ENCODE data around the gene DYSF.

- TF ChIP-seq POLR2A (IDR thresholded peaks at IDR 0.05; ENCODE audit: low read depth, low read length) (no peak), POLR2AphosphoS5 (IDR thresholded peaks at IDR 0.05; ENCODE audit: low read depth, low read length) (no peak)
Observed at GRCh38 chr2:71687412-71687811, 234.1 kb downstream of the DYSF start.
